Measurements from ENCODE around the gene RNF181. TPM values are rescaled to one million over a fixed set of nuclear protein-coding genes. Genes with fewer than 3 reads are reported as not detected.

RNF181 gene, protein sequence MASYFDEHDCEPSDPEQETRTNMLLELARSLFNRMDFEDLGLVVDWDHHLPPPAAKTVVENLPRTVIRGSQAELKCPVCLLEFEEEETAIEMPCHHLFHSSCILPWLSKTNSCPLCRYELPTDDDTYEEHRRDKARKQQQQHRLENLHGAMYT
- polyA plus RNA-seq (2012; rRNA removed) = 312 and 353 TPM in 2 replicates
- 256 and 277 TPM in 2 replicates for polyA plus RNA-seq (2012; cell fraction: cytosol; rRNA removed)
- 222 and 297 TPM in 2 replicates for polyA plus RNA-seq (2012; cell fraction: nucleus; rRNA removed)

GRCh38 chr2:85595301-85596025 lies at the start of gene RNF181:
Gene RNF181, plus strand, starts transcription at chr2:85595745. Its CDS starts 19 bp downstream, at chr2:85595764.
- DNase-seq = peak; percentile 95
- ChIA-PET CTCF (interaction anchor here (0.6 to 1.9 kb wide), 3 partner anchors 7 to 89 kb away, joined by 3 to 5 read pairs (median 5); partner anchors contain the start of gene TMEM150A), POLR2A (interaction anchor here (0.8 to 1.6 kb wide), 8 partner anchors 8 to 175 kb away, joined by 3 to 7 read pairs (median 4); partner anchors contain the start of genes C2orf68 and MAT2A)
- Histone ChIP-seq H3K27me3 (ENCODE audit: insufficient read depth) (no peaks in the 10 kb centered on the region), H3K9me2 (no peaks in the 10 kb centered on the region), H3K4me2 (peak within 1 kb of the TSS; percentile 95), H3K27ac (ENCODE audit: low read depth in 2 of 2, low read length in 1 of 2) (peak within 1 kb of the TSS; percentile 79 to 91), H3K36me3 (replicated peaks in 1 of 2; ENCODE audit: control insufficient read depth in 1 of 2, insufficient read depth in 2 of 2, low read length in 1 of 2) (peaks cover 0 to 27% of the 10 kb centered on the region in 2 experiments), H3K9me3 (no peaks in the 10 kb centered on the region), H3K9ac (peak within 1 kb of the TSS; percentile 94), H2AFZ (ENCODE audit: low read depth) (peak within 1 kb of the TSS; percentile 76), H3F3A (replicated peaks; ENCODE audit: insufficient read depth) (no peaks in the 10 kb centered on the region), H3K4me1 (ENCODE audit: control insufficient read depth in 1 of 2, insufficient read depth in 2 of 2, low read depth in 1 of 2, low read length in 1 of 2) (peaks cover 0 to 17% of the 10 kb centered on the region in 2 experiments; a peak in 2 of 4 replicates), H4K20me1 (ENCODE audit: insufficient read depth) (no peaks in the 10 kb centered on the region), H3K79me2 (ENCODE audit: insufficient read depth) (peaks cover 22% of the 10 kb centered on the region), H3K4me3 (ENCODE audit: low read depth in 2 of 2, low read length in 1 of 2) (peak within 1 kb of the TSS; percentile 86 to 99)
- WGBS (ENCODE audit: low lambda C conversion rate) = under 1% methylated on average over 43 of the region's 47 CpGs
- TF ChIP-seq EP300 (IDR thresholded peaks at IDR 0.05; ENCODE audit: borderline replicate concordance in 1 of 2, low read depth in 1 of 2, low read length in 1 of 2) (no peak), PBX3 (IDR thresholded peaks at IDR 0.05) (no peak), MEF2A (IDR thresholded peaks at IDR 0.05; ENCODE audit: borderline replicate concordance, low read depth) (no peak), RXRA (IDR thresholded peaks at IDR 0.05; ENCODE audit: borderline replicate concordance, low read depth) (no peak), TCF12 (IDR thresholded peaks at IDR 0.05) (no peak), EZH2phosphoT487 (IDR thresholded peaks at IDR 0.05; ENCODE audit: borderline replicate concordance, low read depth) (no peak), IRF3 (IDR thresholded peaks at IDR 0.05; ENCODE audit: low read depth, low read length) (peak; percentile 68), RFX5 (IDR thresholded peaks at IDR 0.05; ENCODE audit: low read length) (peak; percentile 89), TEAD4 (IDR thresholded peaks at IDR 0.05; ENCODE audit: borderline replicate concordance, insufficient read depth) (no peak), SIN3A (IDR thresholded peaks at IDR 0.05; ENCODE audit: borderline replicate concordance, low read depth, low read length) (0 out of 2 replicates have a peak, but pooled peaks have one; percentile 17), NFIC (IDR thresholded peaks at IDR 0.05; ENCODE audit: borderline replicate concordance) (peak; percentile 66), CHD2 (IDR thresholded peaks at IDR 0.05; ENCODE audit: low read length, partially characterized antibody) (peak; percentile 73), FOXJ3 (CRISPR knock-in tag; IDR thresholded peaks at IDR 0.05) (no peak), POLR2AphosphoS5 (IDR thresholded peaks at IDR 0.05; ENCODE audit: low read depth, low read length) (peak; percentile 87), SMC3 (IDR thresholded peaks at IDR 0.05; ENCODE audit: low read depth, low read length) (no peak), USF1 (IDR thresholded peaks at IDR 0.05; ENCODE audit: borderline replicate concordance, low read depth) (peak; percentile 93)
- TF ChIP-seq, protein P1, sequence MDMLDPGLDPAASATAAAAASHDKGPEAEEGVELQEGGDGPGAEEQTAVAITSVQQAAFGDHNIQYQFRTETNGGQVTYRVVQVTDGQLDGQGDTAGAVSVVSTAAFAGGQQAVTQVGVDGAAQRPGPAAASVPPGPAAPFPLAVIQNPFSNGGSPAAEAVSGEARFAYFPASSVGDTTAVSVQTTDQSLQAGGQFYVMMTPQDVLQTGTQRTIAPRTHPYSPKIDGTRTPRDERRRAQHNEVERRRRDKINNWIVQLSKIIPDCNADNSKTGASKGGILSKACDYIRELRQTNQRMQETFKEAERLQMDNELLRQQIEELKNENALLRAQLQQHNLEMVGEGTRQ (IDR thresholded peaks at IDR 0.05; ENCODE audit: borderline replicate concordance, low read depth, low read length) = peak; percentile 64
- TF ChIP-seq, protein P2, sequence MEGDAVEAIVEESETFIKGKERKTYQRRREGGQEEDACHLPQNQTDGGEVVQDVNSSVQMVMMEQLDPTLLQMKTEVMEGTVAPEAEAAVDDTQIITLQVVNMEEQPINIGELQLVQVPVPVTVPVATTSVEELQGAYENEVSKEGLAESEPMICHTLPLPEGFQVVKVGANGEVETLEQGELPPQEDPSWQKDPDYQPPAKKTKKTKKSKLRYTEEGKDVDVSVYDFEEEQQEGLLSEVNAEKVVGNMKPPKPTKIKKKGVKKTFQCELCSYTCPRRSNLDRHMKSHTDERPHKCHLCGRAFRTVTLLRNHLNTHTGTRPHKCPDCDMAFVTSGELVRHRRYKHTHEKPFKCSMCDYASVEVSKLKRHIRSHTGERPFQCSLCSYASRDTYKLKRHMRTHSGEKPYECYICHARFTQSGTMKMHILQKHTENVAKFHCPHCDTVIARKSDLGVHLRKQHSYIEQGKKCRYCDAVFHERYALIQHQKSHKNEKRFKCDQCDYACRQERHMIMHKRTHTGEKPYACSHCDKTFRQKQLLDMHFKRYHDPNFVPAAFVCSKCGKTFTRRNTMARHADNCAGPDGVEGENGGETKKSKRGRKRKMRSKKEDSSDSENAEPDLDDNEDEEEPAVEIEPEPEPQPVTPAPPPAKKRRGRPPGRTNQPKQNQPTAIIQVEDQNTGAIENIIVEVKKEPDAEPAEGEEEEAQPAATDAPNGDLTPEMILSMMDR (IDR thresholded peaks at IDR 0.05) = no peak
- TF ChIP-seq, protein P3, sequence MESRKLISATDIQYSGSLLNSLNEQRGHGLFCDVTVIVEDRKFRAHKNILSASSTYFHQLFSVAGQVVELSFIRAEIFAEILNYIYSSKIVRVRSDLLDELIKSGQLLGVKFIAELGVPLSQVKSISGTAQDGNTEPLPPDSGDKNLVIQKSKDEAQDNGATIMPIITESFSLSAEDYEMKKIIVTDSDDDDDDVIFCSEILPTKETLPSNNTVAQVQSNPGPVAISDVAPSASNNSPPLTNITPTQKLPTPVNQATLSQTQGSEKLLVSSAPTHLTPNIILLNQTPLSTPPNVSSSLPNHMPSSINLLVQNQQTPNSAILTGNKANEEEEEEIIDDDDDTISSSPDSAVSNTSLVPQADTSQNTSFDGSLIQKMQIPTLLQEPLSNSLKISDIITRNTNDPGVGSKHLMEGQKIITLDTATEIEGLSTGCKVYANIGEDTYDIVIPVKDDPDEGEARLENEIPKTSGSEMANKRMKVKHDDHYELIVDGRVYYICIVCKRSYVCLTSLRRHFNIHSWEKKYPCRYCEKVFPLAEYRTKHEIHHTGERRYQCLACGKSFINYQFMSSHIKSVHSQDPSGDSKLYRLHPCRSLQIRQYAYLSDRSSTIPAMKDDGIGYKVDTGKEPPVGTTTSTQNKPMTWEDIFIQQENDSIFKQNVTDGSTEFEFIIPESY (IDR thresholded peaks at IDR 0.05; ENCODE audit: borderline replicate concordance, low read depth) = no peak
